NCI-H1105 (cell line): ENCODE measurements around the gene FNDC8.
"Not testable (repeated sequence)": the region's sequence is repeated elsewhere in the genome, so short reads cannot be mapped to it uniquely, and the experiment has no call there.

Experiments
- DNase-seq: peaks from one replicate; lab custom pipeline; 2025; lab: John Stamatoyannopoulos, UW

Gene FNDC8

GRCh38 chr17:35121315-35121714 lies at the start of gene FNDC8:
Gene FNDC8, plus strand, starts transcription at chr17:35121615. Its CDS starts 79 bp downstream, at chr17:35121694.
- DNase-seq: no peak

GRCh38 chr17:35073183-35073790 lies 48.1 kb upstream of the FNDC8 start:
- no peak for DNase-seq

- DNase-seq: no peak
Observed at GRCh38 chr17:35073991-35074627, 47.3 kb upstream of the FNDC8 start.

- no peak for DNase-seq
Observed at GRCh38 chr17:35074711-35075707, 46.4 kb upstream of the FNDC8 start.

GRCh38 chr17:35076874-35077273 lies 44.5 kb upstream of the FNDC8 start:
- DNase-seq: no peak

- DNase-seq: no peak
Observed at GRCh38 chr17:35079547-35080423, 41.6 kb upstream of the FNDC8 start.

GRCh38 chr17:35080536-35080935 lies 40.9 kb upstream of the FNDC8 start:
- no peak for DNase-seq

- DNase-seq: no peak
Observed at GRCh38 chr17:35081638-35082037, 39.8 kb upstream of the FNDC8 start.

GRCh38 chr17:35082073-35082657 lies 39.2 kb upstream of the FNDC8 start:
- peak; percentile 75 for DNase-seq

GRCh38 chr17:35083071-35083470 lies 38.3 kb upstream of the FNDC8 start:
- no peak for DNase-seq

GRCh38 chr17:35084987-35085386 lies 36.4 kb upstream of the FNDC8 start:
- no peak for DNase-seq

GRCh38 chr17:35086164-35086563 lies 35.3 kb upstream of the FNDC8 start:
- no peak for DNase-seq

- DNase-seq: no peak
Observed at GRCh38 chr17:35086931-35087573, 34.4 kb upstream of the FNDC8 start.

- DNase-seq: no peak
Observed at GRCh38 chr17:35087731-35088355, 33.6 kb upstream of the FNDC8 start.

- no peak for DNase-seq
Observed at GRCh38 chr17:35088356-35088880, 33.0 kb upstream of the FNDC8 start.

- peak; percentile 74 for DNase-seq
Observed at GRCh38 chr17:35088881-35089585, 32.4 kb upstream of the FNDC8 start.

- no peak for DNase-seq
Observed at GRCh38 chr17:35089586-35090296, 31.7 kb upstream of the FNDC8 start.

GRCh38 chr17:35090707-35091106 lies 30.7 kb upstream of the FNDC8 start:
- not testable (repeated sequence) for DNase-seq

GRCh38 chr17:35094902-35095301 lies 26.5 kb upstream of the FNDC8 start:
- DNase-seq: no peak
